GM12874 (cell line): Measurements from ENCODE around the gene NGRN.

Source experiments
- TF ChIP-seq, protein P1 (sequence below): IDR thresholded peaks from 2 replicates; pipeline ENCODE4 v1.5.1; 2011; ENCODE audit warnings: low read depth, mild to moderate bottlenecking, control low read depth, low read length, moderate library complexity; ENCODE audit not compliant: insufficient read depth

The NGRN gene

GRCh38 chr15:90240856-90241255 is 24.6 kb upstream of the NGRN start:
- TF ChIP-seq, protein P1, sequence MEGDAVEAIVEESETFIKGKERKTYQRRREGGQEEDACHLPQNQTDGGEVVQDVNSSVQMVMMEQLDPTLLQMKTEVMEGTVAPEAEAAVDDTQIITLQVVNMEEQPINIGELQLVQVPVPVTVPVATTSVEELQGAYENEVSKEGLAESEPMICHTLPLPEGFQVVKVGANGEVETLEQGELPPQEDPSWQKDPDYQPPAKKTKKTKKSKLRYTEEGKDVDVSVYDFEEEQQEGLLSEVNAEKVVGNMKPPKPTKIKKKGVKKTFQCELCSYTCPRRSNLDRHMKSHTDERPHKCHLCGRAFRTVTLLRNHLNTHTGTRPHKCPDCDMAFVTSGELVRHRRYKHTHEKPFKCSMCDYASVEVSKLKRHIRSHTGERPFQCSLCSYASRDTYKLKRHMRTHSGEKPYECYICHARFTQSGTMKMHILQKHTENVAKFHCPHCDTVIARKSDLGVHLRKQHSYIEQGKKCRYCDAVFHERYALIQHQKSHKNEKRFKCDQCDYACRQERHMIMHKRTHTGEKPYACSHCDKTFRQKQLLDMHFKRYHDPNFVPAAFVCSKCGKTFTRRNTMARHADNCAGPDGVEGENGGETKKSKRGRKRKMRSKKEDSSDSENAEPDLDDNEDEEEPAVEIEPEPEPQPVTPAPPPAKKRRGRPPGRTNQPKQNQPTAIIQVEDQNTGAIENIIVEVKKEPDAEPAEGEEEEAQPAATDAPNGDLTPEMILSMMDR, result no peak

- TF ChIP-seq, protein P1, result no peak
These were observed 23.9 kb upstream of the NGRN start for GRCh38 chr15:90241343-90242192.

- TF ChIP-seq, protein P1, result no peak
These were observed 21.4 kb upstream of the NGRN start for GRCh38 chr15:90243943-90244639.

DNA sequence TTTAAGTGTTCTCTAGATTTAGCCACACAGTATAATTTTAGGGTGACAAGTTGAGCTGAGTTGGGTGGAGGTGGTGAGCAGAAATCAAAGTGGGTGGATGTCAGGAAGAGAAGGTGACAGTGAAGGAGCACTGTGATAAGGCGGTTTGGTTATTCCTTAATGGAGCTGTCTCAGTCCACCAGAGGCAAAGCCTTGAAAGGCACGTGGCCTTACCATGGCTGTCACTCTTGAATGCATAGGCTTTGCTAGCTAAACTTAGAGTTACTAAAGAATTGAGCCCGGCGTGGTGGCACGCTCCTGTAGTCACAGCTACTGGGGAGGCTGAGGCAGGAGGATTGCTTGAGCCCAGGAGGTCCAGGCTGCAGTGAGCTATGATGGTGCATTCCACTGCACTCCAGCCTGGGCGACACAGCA is 16.7 kb upstream of the NGRN start:
- TF ChIP-seq, protein P1, result no peak

GRCh38 chr15:90249203-90249863 is 16.1 kb upstream of the NGRN start, which contains the start of gene TTLL13:
Gene TTLL13, plus strand, starts transcription at chr15:90249556. Its CDS starts 1,075 bp downstream, at chr15:90250631.
- TF ChIP-seq, protein P1, result no peak

- TF ChIP-seq, protein P1, result no peak
These were observed 7.7 kb upstream of the NGRN start for GRCh38 chr15:90257776-90258175.

DNA sequence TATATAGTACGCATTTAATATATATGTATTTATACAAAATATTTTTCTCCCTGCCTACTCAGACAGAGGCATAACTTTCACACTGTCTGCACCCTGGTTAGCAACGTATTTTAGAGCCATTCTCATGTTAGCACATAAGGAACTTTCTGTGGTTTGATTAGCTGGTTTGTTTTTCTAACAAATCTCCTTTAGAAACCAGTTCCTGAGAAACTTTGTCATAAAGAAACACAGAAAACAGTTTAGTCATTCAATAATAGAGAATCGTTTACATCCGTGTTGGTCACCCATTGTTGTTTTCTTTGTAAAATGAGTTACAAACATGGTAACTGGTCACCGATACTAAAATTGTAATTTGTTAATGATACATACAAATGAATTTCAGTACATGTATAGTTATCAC is 5.9 kb upstream of the NGRN start:
- TF ChIP-seq, protein P1, result no peak
